Measurements from ENCODE around the gene PTPRN2. TPM values are rescaled to one million over a fixed set of nuclear protein-coding genes. Genes with fewer than 3 reads are reported as not detected.

Gene PTPRN2
- total RNA-seq, 1 donor from 2014 or later = 2.4 TPM

DNA sequence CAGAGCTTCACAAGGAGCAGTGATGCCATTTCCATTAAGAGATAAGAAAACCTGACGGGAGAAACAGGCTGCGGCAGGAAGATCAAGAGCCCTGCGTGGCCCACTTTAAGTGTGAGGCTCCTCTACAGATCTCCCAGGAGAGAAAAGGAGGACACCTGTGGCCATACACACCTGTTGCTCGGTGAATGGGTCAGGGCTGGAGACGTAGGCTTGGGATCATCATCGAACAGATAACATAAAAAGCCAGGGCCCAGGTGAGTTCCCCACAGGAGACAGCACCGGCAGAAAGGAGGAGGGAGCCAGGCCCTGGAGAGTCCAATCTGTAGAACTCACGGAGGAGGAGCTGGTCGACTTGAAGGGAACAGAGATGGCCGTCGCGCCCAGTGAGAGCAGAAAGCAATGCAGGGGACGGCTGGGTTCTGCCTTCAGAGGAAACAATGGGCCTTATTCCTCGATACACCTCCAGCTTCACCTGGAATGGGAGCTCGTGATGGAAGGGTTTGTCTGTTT, 694.0 kb downstream of the PTPRN2 start:
- no peak for DNase-seq (ENCODE audit: low read depth)
- H3K4me3 ChIP-seq (ENCODE audit: low read depth, low read length) = no peak overlapping the region
- no peak for TF ChIP-seq CTCF (IDR thresholded peaks at IDR 0.05; ENCODE audit: insufficient read depth, low read length, poor library complexity, severe bottlenecking)
- no peaks in the 10 kb centered on the region for H3K36me3 ChIP-seq (ENCODE audit: control insufficient read depth, insufficient read depth, low read length)
- H3K27me3 ChIP-seq (ENCODE audit: control insufficient read depth, insufficient read depth, low read length) = no peaks in the 10 kb centered on the region

GRCh38 chr7:157892751-157893523, 694.7 kb downstream of the PTPRN2 start:
- H3K4me3 ChIP-seq (ENCODE audit: low read depth, low read length) = no peak overlapping the region

GRCh38 chr7:157890921-157891401, 696.7 kb downstream of the PTPRN2 start:
- DNase-seq (ENCODE audit: low read depth) = no peak
- no peak overlapping the region for H3K4me3 ChIP-seq (ENCODE audit: low read depth, low read length)
- no peak for TF ChIP-seq CTCF (IDR thresholded peaks at IDR 0.05; ENCODE audit: insufficient read depth, low read length, poor library complexity, severe bottlenecking)

More at GRCh38 chr7:157892751-157893523, 694.7 kb downstream of the PTPRN2 start:
- TF ChIP-seq CTCF (IDR thresholded peaks at IDR 0.05; ENCODE audit: insufficient read depth, low read length, poor library complexity, severe bottlenecking) = no peak
- DNase-seq (ENCODE audit: low read depth) = no peak
- Histone ChIP-seq H3K36me3 (ENCODE audit: control insufficient read depth, insufficient read depth, low read length) (no peaks in the 10 kb centered on the region), H3K27me3 (ENCODE audit: control insufficient read depth, insufficient read depth, low read length) (no peaks in the 10 kb centered on the region)

DNA sequence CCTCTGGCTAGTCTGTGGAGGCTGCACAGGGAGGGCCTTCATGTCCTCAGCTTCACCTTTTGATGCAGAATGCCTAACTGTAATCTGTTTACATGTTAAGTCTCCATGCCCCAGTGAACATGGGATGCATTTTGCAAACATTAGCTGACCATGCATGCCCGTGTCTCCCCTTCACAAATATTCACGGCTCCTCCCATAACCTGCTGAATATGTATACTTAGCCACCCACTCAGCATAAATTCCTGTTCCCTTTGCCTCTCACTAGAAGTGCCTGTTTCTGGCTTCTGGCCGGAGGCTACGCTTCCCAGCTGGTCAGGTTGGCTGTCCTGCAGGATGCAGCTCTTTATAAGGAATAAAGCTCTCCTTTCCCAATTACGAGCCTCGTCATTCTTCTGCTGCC, 698.1 kb downstream of the PTPRN2 start:
- no peak for TF ChIP-seq CTCF (IDR thresholded peaks at IDR 0.05; ENCODE audit: insufficient read depth, low read length, poor library complexity, severe bottlenecking)
- Histone ChIP-seq H3K27me3 (ENCODE audit: control insufficient read depth, insufficient read depth, low read length) (no peaks in the 10 kb centered on the region), H3K4me3 (ENCODE audit: low read depth, low read length) (no peak overlapping the region), H3K36me3 (ENCODE audit: control insufficient read depth, insufficient read depth, low read length) (no peaks in the 10 kb centered on the region)
- DNase-seq (ENCODE audit: low read depth) = no peak

More at GRCh38 chr7:157890921-157891401, 696.7 kb downstream of the PTPRN2 start:
- H3K36me3 ChIP-seq (ENCODE audit: control insufficient read depth, insufficient read depth, low read length) = no peaks in the 10 kb centered on the region
- no peaks in the 10 kb centered on the region for H3K27me3 ChIP-seq (ENCODE audit: control insufficient read depth, insufficient read depth, low read length)

DNA sequence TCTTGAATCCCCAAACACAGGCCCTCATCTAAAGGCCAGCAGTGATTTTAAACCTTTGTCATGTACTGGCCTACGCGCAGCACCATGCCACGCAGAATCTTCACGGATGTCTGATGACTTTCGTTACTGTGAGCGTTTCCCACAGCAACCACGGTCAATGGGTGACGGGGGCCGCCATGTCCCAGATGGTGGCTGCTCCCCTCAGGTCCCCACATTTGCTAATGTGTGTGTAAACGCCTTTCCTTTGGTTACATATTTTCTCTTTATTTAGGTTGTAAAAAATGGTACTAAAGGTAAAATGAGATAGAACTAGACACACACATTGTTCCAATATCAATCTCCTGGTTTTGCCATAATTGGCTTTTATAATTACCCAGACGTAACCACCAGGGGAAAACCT, 699.0 kb downstream of the PTPRN2 start:
- DNase-seq (ENCODE audit: low read depth) = no peak
- Histone ChIP-seq H3K36me3 (ENCODE audit: control insufficient read depth, insufficient read depth, low read length) (no peaks in the 10 kb centered on the region), H3K4me3 (ENCODE audit: low read depth, low read length) (no peak overlapping the region), H3K27me3 (ENCODE audit: control insufficient read depth, insufficient read depth, low read length) (no peaks in the 10 kb centered on the region)
- TF ChIP-seq CTCF (IDR thresholded peaks at IDR 0.05; ENCODE audit: insufficient read depth, low read length, poor library complexity, severe bottlenecking) = no peak

Measured in kidney epithelial cell (primary cell).